GM12874 (cell line): ENCODE data around the gene PIAS4.

Source experiments
- TF ChIP-seq, protein P1 (sequence below): IDR thresholded peaks from 2 replicates; pipeline ENCODE4 v1.5.1; 2011; ENCODE audit warnings: low read depth, mild to moderate bottlenecking, control low read depth, low read length, moderate library complexity; ENCODE audit not compliant: insufficient read depth

PIAS4 gene

DNA sequence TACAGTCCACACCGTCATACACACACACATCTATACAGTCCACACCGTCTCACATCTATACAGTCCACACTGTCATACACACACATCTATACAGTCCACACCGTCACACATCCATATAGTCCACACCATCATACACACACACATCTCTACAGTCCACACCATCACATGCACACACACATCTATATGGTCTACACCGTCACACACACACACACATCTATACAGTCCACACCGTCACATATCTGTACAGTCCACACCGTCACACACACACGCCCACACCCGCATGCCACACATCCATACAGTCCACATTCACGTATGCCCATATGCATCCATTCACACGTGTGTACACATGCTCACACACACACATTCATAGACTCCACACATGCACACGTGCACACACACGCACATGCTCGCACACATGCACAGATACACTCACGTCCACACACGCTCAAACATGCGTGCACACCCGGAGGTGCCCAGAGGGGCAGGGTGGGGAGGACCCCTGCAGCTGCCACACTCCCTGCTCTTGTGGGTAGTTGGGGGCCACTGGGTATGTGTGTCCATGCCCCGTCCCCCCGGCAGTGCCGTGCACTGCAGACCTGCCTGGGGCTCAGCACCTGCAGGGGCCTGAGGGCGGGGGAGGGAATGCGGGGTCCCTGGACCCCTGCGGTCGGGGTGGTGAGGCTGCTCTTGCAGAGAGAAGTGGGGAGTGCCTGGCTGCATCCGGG is 29.2 kb downstream of the PIAS4 start:
- TF ChIP-seq, protein P1, sequence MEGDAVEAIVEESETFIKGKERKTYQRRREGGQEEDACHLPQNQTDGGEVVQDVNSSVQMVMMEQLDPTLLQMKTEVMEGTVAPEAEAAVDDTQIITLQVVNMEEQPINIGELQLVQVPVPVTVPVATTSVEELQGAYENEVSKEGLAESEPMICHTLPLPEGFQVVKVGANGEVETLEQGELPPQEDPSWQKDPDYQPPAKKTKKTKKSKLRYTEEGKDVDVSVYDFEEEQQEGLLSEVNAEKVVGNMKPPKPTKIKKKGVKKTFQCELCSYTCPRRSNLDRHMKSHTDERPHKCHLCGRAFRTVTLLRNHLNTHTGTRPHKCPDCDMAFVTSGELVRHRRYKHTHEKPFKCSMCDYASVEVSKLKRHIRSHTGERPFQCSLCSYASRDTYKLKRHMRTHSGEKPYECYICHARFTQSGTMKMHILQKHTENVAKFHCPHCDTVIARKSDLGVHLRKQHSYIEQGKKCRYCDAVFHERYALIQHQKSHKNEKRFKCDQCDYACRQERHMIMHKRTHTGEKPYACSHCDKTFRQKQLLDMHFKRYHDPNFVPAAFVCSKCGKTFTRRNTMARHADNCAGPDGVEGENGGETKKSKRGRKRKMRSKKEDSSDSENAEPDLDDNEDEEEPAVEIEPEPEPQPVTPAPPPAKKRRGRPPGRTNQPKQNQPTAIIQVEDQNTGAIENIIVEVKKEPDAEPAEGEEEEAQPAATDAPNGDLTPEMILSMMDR, result no peak

DNA sequence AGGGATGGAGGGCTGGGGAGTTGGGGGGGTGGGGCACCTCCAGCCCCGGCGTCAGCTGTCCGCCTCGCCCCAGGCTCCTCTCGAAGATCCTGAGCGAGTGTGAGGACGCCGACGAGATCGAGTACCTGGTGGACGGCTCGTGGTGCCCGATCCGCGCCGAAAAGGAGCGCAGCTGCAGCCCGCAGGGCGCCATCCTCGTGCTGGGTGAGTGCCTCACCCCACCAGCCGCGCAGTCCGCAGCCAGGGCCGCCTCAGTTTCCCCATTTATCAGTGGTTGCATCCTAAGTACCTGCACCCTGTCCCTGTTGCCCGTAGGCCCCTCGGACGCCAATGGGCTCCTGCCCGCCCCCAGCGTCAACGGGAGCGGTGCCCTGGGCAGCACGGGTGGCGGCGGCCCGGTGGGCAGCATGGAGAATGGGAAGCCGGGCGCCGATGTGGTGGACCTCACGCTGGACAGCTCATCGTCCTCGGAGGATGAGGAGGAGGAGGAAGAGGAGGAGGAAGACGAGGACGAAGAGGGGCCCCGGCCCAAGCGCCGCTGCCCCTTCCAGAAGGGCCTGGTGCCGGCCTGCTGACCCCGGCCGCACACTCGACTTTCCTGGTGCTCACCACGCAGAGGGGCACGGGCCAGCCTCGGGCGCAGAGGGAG is 29.9 kb downstream of the PIAS4 start:
- TF ChIP-seq, protein P1, result no peak

DNA sequence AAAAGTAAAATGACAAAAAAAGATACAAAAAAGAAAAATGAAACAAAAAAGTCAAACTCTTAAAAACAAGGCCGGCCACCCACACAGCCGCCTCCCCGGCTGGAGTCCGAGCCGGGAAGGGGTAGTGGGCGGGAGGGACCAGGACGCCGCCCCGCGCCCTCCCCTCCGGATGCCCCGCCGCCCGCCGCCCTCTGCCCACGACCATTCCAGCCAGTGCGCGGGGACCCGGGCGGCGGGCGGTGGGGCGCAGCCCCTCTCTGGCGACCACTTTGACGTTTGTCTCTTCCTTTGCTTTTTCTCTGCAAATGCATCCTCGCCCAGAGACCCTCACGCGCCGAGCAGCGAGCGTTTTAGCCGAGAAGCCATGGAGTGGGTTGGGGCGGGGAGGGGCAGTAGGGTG is 30.5 kb downstream of the PIAS4 start:
- TF ChIP-seq, protein P1, result no peak

DNA sequence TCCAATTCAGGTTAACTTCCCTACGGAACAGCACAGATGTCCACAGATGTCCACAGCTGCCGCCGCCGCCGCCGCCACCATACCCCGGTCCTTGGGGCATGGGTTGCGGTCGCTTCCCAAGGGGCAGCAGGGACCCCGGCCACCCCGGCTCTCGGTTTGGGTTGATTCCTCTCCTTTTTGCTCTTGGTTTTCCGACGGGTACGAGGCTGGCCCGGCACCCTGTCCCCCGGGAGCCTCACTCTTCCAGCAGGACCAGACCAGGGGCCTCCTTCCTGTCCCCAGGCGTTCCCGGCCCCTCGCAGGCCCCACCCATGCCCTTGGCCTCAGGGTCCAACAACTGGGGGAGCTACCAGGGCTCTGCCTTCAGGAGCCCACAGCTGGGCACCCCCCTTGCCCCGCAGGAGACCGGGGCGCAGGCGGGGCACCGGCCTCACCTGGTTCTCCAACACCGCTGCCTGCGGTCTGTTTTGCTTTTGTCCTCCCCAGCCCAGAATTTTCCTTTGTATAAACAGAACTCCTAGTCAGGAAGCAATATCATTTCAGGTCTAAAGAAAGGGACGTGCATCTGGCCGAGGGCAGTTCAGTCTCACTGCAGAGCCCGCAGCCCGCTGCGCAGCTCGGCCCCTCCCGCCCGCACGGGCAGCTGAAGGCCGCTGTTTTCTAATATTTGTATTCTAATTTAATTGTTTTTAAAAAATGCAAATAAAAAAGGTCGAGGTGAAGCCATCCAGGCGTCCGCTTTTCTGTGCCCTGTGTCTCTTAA is 31.3 kb downstream of the PIAS4 start:
- TF ChIP-seq, protein P1, result no peak

DNA sequence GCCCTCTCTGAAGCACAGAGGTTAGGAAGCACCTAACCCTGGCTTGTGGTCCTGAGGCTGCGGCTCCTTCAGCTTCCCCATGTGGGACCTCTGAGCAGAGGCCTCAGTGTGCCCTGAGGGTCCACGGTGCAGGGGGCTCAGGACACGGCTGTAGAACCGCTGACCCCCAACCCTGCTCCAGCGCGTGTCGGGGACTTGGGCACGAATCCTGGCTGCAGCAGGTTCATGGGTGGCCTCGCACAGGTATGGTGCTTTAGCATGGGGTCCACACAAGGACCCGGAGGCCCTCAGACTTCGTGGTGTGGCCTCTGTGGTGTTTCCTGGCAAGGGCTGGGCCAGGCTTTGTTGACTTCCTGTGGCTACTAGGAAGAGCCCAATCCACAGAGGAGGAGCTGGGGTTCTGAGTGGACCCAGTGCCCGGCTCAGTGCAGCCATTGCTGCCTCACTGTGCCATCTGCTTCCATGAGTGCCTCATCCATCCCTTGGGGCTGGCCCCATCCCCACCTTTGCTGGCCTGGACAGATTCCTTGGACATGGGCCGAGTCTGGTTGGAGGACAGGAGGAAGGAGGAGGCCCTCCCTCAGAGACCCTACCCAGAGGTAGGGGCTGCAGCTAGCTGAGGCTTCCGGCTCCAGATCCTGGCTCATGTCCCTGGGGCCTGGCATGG is 34.7 kb downstream of the PIAS4 start:
- TF ChIP-seq, protein P1, result no peak

DNA sequence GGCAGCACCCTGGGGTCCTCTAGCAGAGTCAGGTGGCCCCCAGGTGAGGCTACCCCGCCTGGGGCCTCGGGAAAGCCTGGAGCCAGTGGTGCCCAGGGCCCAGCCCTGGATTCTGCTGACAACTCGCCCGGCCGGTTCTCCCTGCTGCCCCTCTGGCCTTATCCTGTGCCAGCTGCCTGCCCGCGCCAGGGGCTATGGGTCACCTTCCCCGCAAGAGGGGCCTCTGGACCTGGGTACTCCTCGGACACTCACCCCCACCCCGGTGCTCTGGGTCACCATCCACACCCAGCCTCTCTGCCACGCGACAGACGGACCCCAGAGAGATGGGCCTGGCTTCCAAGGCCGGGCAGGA is 35.2 kb downstream of the PIAS4 start:
- TF ChIP-seq, protein P1, result no peak

DNA sequence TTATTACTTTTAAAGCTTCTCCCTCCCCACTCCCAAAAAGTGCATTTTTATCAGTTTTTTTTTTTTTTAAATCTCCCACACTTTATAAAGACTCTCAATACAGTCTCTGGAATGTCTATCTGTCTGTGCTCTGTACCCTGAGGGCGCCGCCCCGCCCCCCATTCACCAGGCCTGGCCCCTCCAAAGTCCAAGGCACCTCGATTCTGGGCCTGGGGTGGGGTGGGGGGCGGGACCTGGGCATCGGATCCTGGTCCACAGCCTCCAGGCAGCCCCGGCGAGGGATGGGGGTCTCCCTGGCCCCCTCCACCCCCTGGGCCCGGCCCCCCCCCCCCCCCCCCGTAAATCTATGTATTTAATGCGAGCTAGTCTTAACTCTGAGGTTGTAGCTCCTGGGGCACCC is 35.9 kb downstream of the PIAS4 start:
- TF ChIP-seq, protein P1, result no peak
